Measurements from ENCODE around the gene TMEM248. TPM values are rescaled to one million over a fixed set of nuclear protein-coding genes. Genes with fewer than 3 reads are reported as not detected.

TMEM248 gene
- total RNA-seq, 1 donor from 2014 or later: 83.6 TPM

GRCh38 chr7:66930341-66930740 lies 9.3 kb downstream of the TMEM248 start:
- Mint-ChIP-seq H3K4me3 (ENCODE audit: low read depth) (no peak overlapping the region), H3K9me3 (no peaks in the 10 kb centered on the region), H3K27me3 (ENCODE audit: low read depth) (no peaks in the 10 kb centered on the region), H3K4me1 (ENCODE audit: low read depth) (peaks cover 15% of the 10 kb centered on the region), H3K36me3 (ENCODE audit: low read depth) (peaks cover 42% of the 10 kb centered on the region), H3K27ac (no peak overlapping the region)
- intact Hi-C loops (cut with micrococcal nuclease): no loop called here
- no peak for DNase-seq (ENCODE audit: low spot score)

- H3K27me3 Mint-ChIP-seq (ENCODE audit: low read depth): no peaks in the 10 kb centered on the region
- intact Hi-C loops (cut with micrococcal nuclease): no loop called here
- H3K4me3 Mint-ChIP-seq (ENCODE audit: low read depth): no peak overlapping the region
- peaks cover 24% of the 10 kb centered on the region for H3K4me1 Mint-ChIP-seq (ENCODE audit: low read depth)
- no peak for DNase-seq (ENCODE audit: low spot score)
- H3K9me3 Mint-ChIP-seq: no peaks in the 10 kb centered on the region
- H3K27ac Mint-ChIP-seq: no peak overlapping the region
- H3K36me3 Mint-ChIP-seq (ENCODE audit: low read depth): peaks cover 46% of the 10 kb centered on the region
These were observed 12.4 kb downstream of the TMEM248 start for GRCh38 chr7:66933469-66933868.

GRCh38 chr7:66937940-66938339 lies 16.9 kb downstream of the TMEM248 start:
- Mint-ChIP-seq H3K36me3 (ENCODE audit: low read depth) (peaks cover 53% of the 10 kb centered on the region), H3K27ac (no peak overlapping the region)

GRCh38 chr7:66939325-66939724 lies 18.3 kb downstream of the TMEM248 start:
- peaks cover 59% of the 10 kb centered on the region for H3K36me3 Mint-ChIP-seq (ENCODE audit: low read depth)
- H3K27ac Mint-ChIP-seq: no peak overlapping the region
- H3K9me3 Mint-ChIP-seq: no peaks in the 10 kb centered on the region
- no peak overlapping the region for H3K4me3 Mint-ChIP-seq (ENCODE audit: low read depth)
- intact Hi-C loops (cut with micrococcal nuclease): no loop called here
- DNase-seq (ENCODE audit: low spot score): no peak
- peaks cover 19% of the 10 kb centered on the region for H3K4me1 Mint-ChIP-seq (ENCODE audit: low read depth)
- no peaks in the 10 kb centered on the region for H3K27me3 Mint-ChIP-seq (ENCODE audit: low read depth)

More at GRCh38 chr7:66937940-66938339, 16.9 kb downstream of the TMEM248 start:
- intact Hi-C loops (cut with micrococcal nuclease): no loop called here
- Mint-ChIP-seq H3K4me1 (ENCODE audit: low read depth) (peaks cover 22% of the 10 kb centered on the region), H3K9me3 (no peaks in the 10 kb centered on the region), H3K27me3 (ENCODE audit: low read depth) (no peaks in the 10 kb centered on the region), H3K4me3 (ENCODE audit: low read depth) (no peak overlapping the region)
- no peak for DNase-seq (ENCODE audit: low spot score)

- peaks cover 60% of the 10 kb centered on the region for H3K36me3 Mint-ChIP-seq (ENCODE audit: low read depth)
- intact Hi-C loops (cut with micrococcal nuclease): no loop called here
- H3K4me3 Mint-ChIP-seq (ENCODE audit: low read depth): no peak overlapping the region
These were observed 25.5 kb downstream of the TMEM248 start for GRCh38 chr7:66946545-66946944.

GRCh38 chr7:66948480-66949109 lies 27.6 kb downstream of the TMEM248 start:
- DNase-seq (ENCODE audit: low spot score): no peak
- intact Hi-C loops (cut with micrococcal nuclease): no loop called here
- Mint-ChIP-seq H3K9me3 (no peaks in the 10 kb centered on the region), H3K4me3 (ENCODE audit: low read depth) (no peak overlapping the region), H3K4me1 (ENCODE audit: low read depth) (no peaks in the 10 kb centered on the region), H3K36me3 (ENCODE audit: low read depth) (peaks cover 58% of the 10 kb centered on the region), H3K27ac (no peak overlapping the region), H3K27me3 (ENCODE audit: low read depth) (no peaks in the 10 kb centered on the region)

More at GRCh38 chr7:66946545-66946944, 25.5 kb downstream of the TMEM248 start:
- DNase-seq (ENCODE audit: low spot score): no peak
- no peaks in the 10 kb centered on the region for H3K27me3 Mint-ChIP-seq (ENCODE audit: low read depth)
- no peaks in the 10 kb centered on the region for H3K4me1 Mint-ChIP-seq (ENCODE audit: low read depth)
- no peaks in the 10 kb centered on the region for H3K9me3 Mint-ChIP-seq
- H3K27ac Mint-ChIP-seq: no peak overlapping the region

GRCh38 chr7:66950311-66950710 lies 29.3 kb downstream of the TMEM248 start:
- H3K9me3 Mint-ChIP-seq: no peaks in the 10 kb centered on the region
- H3K4me3 Mint-ChIP-seq (ENCODE audit: low read depth): no peak overlapping the region
- no peak for DNase-seq (ENCODE audit: low spot score)
- no peak overlapping the region for H3K27ac Mint-ChIP-seq
- no peaks in the 10 kb centered on the region for H3K4me1 Mint-ChIP-seq (ENCODE audit: low read depth)
- H3K27me3 Mint-ChIP-seq (ENCODE audit: low read depth): no peaks in the 10 kb centered on the region
- peaks cover 51% of the 10 kb centered on the region for H3K36me3 Mint-ChIP-seq (ENCODE audit: low read depth)
- intact Hi-C loops (cut with micrococcal nuclease): no loop called here

GRCh38 chr7:66950763-66951162 lies 29.7 kb downstream of the TMEM248 start:
- Mint-ChIP-seq H3K4me3 (ENCODE audit: low read depth) (no peak overlapping the region), H3K9me3 (no peaks in the 10 kb centered on the region), H3K4me1 (ENCODE audit: low read depth) (no peaks in the 10 kb centered on the region), H3K27ac (no peak overlapping the region), H3K36me3 (ENCODE audit: low read depth) (peaks cover 52% of the 10 kb centered on the region), H3K27me3 (ENCODE audit: low read depth) (no peaks in the 10 kb centered on the region)
- intact Hi-C loops (cut with micrococcal nuclease): no loop called here
- no peak for DNase-seq (ENCODE audit: low spot score)

- Mint-ChIP-seq H3K36me3 (ENCODE audit: low read depth) (peaks cover 67% of the 10 kb centered on the region), H3K27me3 (ENCODE audit: low read depth) (no peaks in the 10 kb centered on the region), H3K27ac (no peak overlapping the region), H3K4me1 (ENCODE audit: low read depth) (no peaks in the 10 kb centered on the region), H3K4me3 (ENCODE audit: low read depth) (no peak overlapping the region), H3K9me3 (no peaks in the 10 kb centered on the region)
- intact Hi-C loops (cut with micrococcal nuclease): no loop called here
- no peak for DNase-seq (ENCODE audit: low spot score)
These were observed 31.5 kb downstream of the TMEM248 start for GRCh38 chr7:66952343-66953043.

- intact Hi-C loops (cut with micrococcal nuclease): no loop called here
- Mint-ChIP-seq H3K9me3 (no peaks in the 10 kb centered on the region), H3K4me3 (ENCODE audit: low read depth) (no peak overlapping the region), H3K27me3 (ENCODE audit: low read depth) (no peaks in the 10 kb centered on the region), H3K36me3 (ENCODE audit: low read depth) (peaks cover 67% of the 10 kb centered on the region), H3K4me1 (ENCODE audit: low read depth) (no peaks in the 10 kb centered on the region), H3K27ac (no peak overlapping the region)
- no peak for DNase-seq (ENCODE audit: low spot score)
These were observed 32.0 kb downstream of the TMEM248 start for GRCh38 chr7:66953044-66953427.

- intact Hi-C loops (cut with micrococcal nuclease): no loop called here
- Mint-ChIP-seq H3K27me3 (ENCODE audit: low read depth) (no peaks in the 10 kb centered on the region), H3K4me3 (ENCODE audit: low read depth) (no peak overlapping the region), H3K4me1 (ENCODE audit: low read depth) (no peaks in the 10 kb centered on the region), H3K36me3 (ENCODE audit: low read depth) (peaks cover 58% of the 10 kb centered on the region), H3K27ac (no peak overlapping the region), H3K9me3 (no peaks in the 10 kb centered on the region)
- no peak for DNase-seq (ENCODE audit: low spot score)
These were observed 36.7 kb downstream of the TMEM248 start for GRCh38 chr7:66957595-66958290.

GRCh38 chr7:66958538-66959350 lies 37.7 kb downstream of the TMEM248 start:
- H3K27ac Mint-ChIP-seq: no peak overlapping the region
- H3K9me3 Mint-ChIP-seq: no peaks in the 10 kb centered on the region
- no peak for DNase-seq (ENCODE audit: low spot score)
- no peaks in the 10 kb centered on the region for H3K27me3 Mint-ChIP-seq (ENCODE audit: low read depth)
- H3K4me3 Mint-ChIP-seq (ENCODE audit: low read depth): no peak overlapping the region
- peaks cover 50% of the 10 kb centered on the region for H3K36me3 Mint-ChIP-seq (ENCODE audit: low read depth)
- H3K4me1 Mint-ChIP-seq (ENCODE audit: low read depth): no peaks in the 10 kb centered on the region
- intact Hi-C loops (cut with micrococcal nuclease): no loop called here
